Calu3 (cell line): ENCODE results near the gene SRPX. TPM values are rescaled to one million over a fixed set of nuclear protein-coding genes. Genes with fewer than 3 reads are reported as not detected.

ENCODE experiments used
- BruUV-seq: library from RNA; stranded (reverse); fragments of 400-500 nt; replicated peaks from 2 replicates; lab custom pipeline; 2021; lab: Mats Ljungman, UMichigan
- CTCF ChIA-PET: fragments of 300-600 bp; sonication (Branson Sonifier 250); formaldehyde crosslinking; loops from one replicate; lab custom pipeline; 2022; ENCODE audit warnings: antibody characterized with exemption; lab: Charles Lee
- DNase-seq: peaks from one replicate; pipeline ENCODE4 v3.0.0; 2022
- H3K27ac Mint-ChIP-seq: one replicate; pipeline ENCODE4 v1.8.0; 2022; ENCODE audit warnings: mixed read lengths; ENCODE audit not compliant: unreplicated experiment
- H3K27me3 Mint-ChIP-seq: one replicate; pipeline ENCODE4 v1.8.0; 2022; ENCODE audit warnings: mixed read lengths; ENCODE audit not compliant: unreplicated experiment
- H3K36me3 Mint-ChIP-seq: one replicate; pipeline ENCODE4 v1.8.0; 2022; ENCODE audit warnings: mild to moderate bottlenecking, moderate library complexity, mixed read lengths; ENCODE audit not compliant: insufficient read depth, unreplicated experiment
- H3K4me1 Mint-ChIP-seq: one replicate; pipeline ENCODE4 v1.8.0; 2022; ENCODE audit warnings: mild to moderate bottlenecking, low read depth, mixed read lengths; ENCODE audit not compliant: unreplicated experiment
- H3K4me3 Mint-ChIP-seq: one replicate; pipeline ENCODE4 v1.8.0; 2022; ENCODE audit warnings: mild to moderate bottlenecking, low read depth, moderate library complexity, mixed read lengths; ENCODE audit not compliant: unreplicated experiment
- H3K9me3 Mint-ChIP-seq: one replicate; pipeline ENCODE4 v1.8.0; 2022; ENCODE audit warnings: low read depth, mixed read lengths; ENCODE audit not compliant: unreplicated experiment
- intact Hi-C: fragments of 100-400 bp; cut with micrococcal nuclease; formaldehyde crosslinking; loops from one replicate; pipeline ENCODE4 v1.10.0; 2022; ENCODE audit not compliant: unreplicated experiment
- total RNA-seq: library from RNA; stranded (reverse); gene quantifications from 2 replicates; pipeline ENCODE4 v1.2.3, GENCODE V29; 2022
- TF ChIP-seq, protein P1 (sequence below): fragments of 200-600 bp; IDR thresholded peaks from one replicate; pipeline ENCODE4 v1.8.0; 2022; ENCODE audit warnings: antibody characterized with exemption; ENCODE audit not compliant: unreplicated experiment

Gene SRPX
- total RNA-seq, 1 experiment from 2014 or later, result 1.2 TPM

GRCh38 chrX:38189431-38190250, 31.0 kb downstream of the SRPX start:
- DNase-seq, result no peak
- intact Hi-C loops, result no loop called here
- Mint-ChIP-seq H3K27ac (no peak overlapping the region), H3K4me1 (no peaks in the 10 kb centered on the region), H3K27me3 (peaks cover 24% of the 10 kb centered on the region), H3K36me3 (no peaks in the 10 kb centered on the region), H3K9me3 (no peaks in the 10 kb centered on the region), H3K4me3 (no peak overlapping the region)
- CTCF ChIA-PET, result interaction anchor here (0.9 kb wide), 1 partner anchor 438 kb away, joined by 3 read pairs; no protein-coding TSS in a partner anchor
- TF ChIP-seq, protein P1, sequence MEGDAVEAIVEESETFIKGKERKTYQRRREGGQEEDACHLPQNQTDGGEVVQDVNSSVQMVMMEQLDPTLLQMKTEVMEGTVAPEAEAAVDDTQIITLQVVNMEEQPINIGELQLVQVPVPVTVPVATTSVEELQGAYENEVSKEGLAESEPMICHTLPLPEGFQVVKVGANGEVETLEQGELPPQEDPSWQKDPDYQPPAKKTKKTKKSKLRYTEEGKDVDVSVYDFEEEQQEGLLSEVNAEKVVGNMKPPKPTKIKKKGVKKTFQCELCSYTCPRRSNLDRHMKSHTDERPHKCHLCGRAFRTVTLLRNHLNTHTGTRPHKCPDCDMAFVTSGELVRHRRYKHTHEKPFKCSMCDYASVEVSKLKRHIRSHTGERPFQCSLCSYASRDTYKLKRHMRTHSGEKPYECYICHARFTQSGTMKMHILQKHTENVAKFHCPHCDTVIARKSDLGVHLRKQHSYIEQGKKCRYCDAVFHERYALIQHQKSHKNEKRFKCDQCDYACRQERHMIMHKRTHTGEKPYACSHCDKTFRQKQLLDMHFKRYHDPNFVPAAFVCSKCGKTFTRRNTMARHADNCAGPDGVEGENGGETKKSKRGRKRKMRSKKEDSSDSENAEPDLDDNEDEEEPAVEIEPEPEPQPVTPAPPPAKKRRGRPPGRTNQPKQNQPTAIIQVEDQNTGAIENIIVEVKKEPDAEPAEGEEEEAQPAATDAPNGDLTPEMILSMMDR, result no peak
- no TSS peak for BruUV-seq

- Mint-ChIP-seq H3K4me3 (no peak overlapping the region), H3K27ac (no peak overlapping the region), H3K9me3 (no peaks in the 10 kb centered on the region), H3K27me3 (peaks cover 18% of the 10 kb centered on the region), H3K4me1 (no peaks in the 10 kb centered on the region), H3K36me3 (no peaks in the 10 kb centered on the region)
- CTCF ChIA-PET, result interaction anchor here (1.1 kb wide), 1 partner anchor 8 kb away, joined by 3 read pairs; no protein-coding TSS in a partner anchor
- TF ChIP-seq, protein P1, result no peak
- intact Hi-C loops, result no loop called here
- BruUV-seq, result no TSS peak
- no peak for DNase-seq
Observed at GRCh38 chrX:38183596-38183995, 37.1 kb downstream of the SRPX start.

DNA sequence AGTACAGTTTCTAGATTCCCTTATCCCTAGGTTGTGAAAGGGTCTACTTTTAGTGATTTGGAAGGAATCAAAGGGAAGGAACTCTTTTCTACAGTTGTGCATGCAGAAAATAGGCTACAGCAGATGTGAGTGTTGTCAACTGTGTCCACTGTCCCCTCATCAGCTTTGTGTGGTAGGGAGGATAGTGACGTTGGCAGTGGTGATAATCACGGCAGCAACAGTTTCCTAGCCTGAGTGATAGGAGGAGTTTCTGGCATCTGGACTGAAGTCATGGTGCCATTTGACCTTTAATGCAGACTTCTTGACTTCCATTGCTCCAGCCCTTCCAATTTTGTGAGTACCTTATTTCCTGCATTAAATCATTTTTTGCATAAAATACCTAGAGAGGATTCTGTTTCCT, 39.3 kb downstream of the SRPX start:
- CTCF ChIA-PET, result no interaction called here
- TF ChIP-seq, protein P1, result no peak
- intact Hi-C loops, result no loop called here
- no peaks in the 10 kb centered on the region for H3K9me3 Mint-ChIP-seq
- H3K4me3 Mint-ChIP-seq, result no peak overlapping the region
- no peaks in the 10 kb centered on the region for H3K36me3 Mint-ChIP-seq
- H3K27ac Mint-ChIP-seq, result no peak overlapping the region
- H3K27me3 Mint-ChIP-seq, result peaks cover 16% of the 10 kb centered on the region
- BruUV-seq, result no TSS peak
- DNase-seq, result no peak
- H3K4me1 Mint-ChIP-seq, result no peaks in the 10 kb centered on the region

DNA sequence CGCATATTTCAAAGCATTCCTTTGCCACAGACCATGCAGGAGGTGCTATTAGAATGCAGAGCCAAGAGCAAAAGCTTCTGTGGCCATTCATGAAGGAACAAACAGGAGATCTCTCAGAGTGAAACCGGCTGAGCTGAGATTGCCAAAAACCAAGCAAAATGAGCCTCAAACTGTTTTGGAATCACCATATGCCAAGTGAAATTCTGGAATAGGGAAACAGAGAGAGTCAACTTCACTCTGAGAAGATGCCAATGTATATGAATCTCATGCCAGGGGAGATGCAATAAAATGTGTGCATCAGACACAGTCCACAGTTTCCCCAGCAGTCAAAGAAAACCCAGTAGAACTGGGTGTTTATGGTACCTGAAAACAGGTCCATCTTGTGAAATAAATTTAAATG, 42.3 kb downstream of the SRPX start:
- H3K27ac Mint-ChIP-seq, result no peak overlapping the region
- DNase-seq, result no peak
- TF ChIP-seq, protein P1, result no peak
- intact Hi-C loops, result loop anchor here (10.0 kb wide), 1 partner anchor 354 kb away; no protein-coding TSS in a partner anchor
- BruUV-seq, result no TSS peak
- CTCF ChIA-PET, result interaction anchor here (0.6 kb wide), 1 partner anchor 880 kb away, joined by 3 read pairs; no protein-coding TSS in a partner anchor
- H3K4me3 Mint-ChIP-seq, result no peak overlapping the region
- H3K36me3 Mint-ChIP-seq, result no peaks in the 10 kb centered on the region
- H3K9me3 Mint-ChIP-seq, result no peaks in the 10 kb centered on the region
- H3K4me1 Mint-ChIP-seq, result no peaks in the 10 kb centered on the region
- H3K27me3 Mint-ChIP-seq, result peaks cover 10% of the 10 kb centered on the region
